K562 (cell line): ENCODE data around the gene FASLG. TPM values are rescaled to one million over a fixed set of nuclear protein-coding genes. Genes with fewer than 3 reads are reported as not detected.

Experiments
- ATAC-seq: fragments of 200-7000 bp; cut with Tn5 transposase; 3 replicates; pipeline ENCODE4 v1.9.1; 2020; ENCODE audit warnings: moderate library complexity
- BruUV-seq: library from RNA; stranded (reverse); fragments of 400-500 nt; replicated peaks from 2 replicates; lab custom pipeline; 2021; lab: Mats Ljungman, UMichigan
- CTCF ChIA-PET: fragments of 300-600 bp; formaldehyde crosslinking; extraction: SDS; loops from one replicate; lab custom pipeline; 2021; ENCODE audit warnings: low intra/inter-chr PET ratio; lab: Yijun Ruan, JAX
- POLR2A ChIA-PET: fragments of 300-600, 350-650 bp; sonication (Branson Sonifier 250); formaldehyde crosslinking; extraction: SDS; loops from one replicate; lab custom pipeline; 2021; ENCODE audit warnings: antibody characterized with exemption, inconsistent platforms; lab: Yijun Ruan, JAX
- DNase-seq, 4 experiments: peaks; one replicate each; pipeline versions ENCODE4 v3.0.0 to v3.0.0-alpha.2; 2011 to 2018; ENCODE audit warnings: low spot score in 3 of 4, mixed read lengths in 3 of 4; ENCODE audit errors: extremely low read depth in 1 of 4
- FAIRE-seq: peaks from 2 replicates; lab custom pipeline; 2011; peaks lifted over from hg19 to GRCh38; lab: Jason Lieb, UNC
- H2AFZ ChIP-seq: 2 replicates; pipeline ENCODE4 v1.6.0; 2011; ENCODE audit warnings: low read depth, low read length, control low read depth, inconsistent platforms
- H3K27ac ChIP-seq: fragments of 200-600 bp; 3 replicates; pipeline ENCODE4 v1.8.0; 2011; ENCODE audit warnings: low read depth, mild to moderate bottlenecking, control low read depth, inconsistent platforms, low read length, moderate library complexity, mixed read lengths; ENCODE audit errors: extremely low read depth
- H3K27me3 ChIP-seq, 2 experiments: fragments of 300-600 bp in 1 of 2; 2 replicates in 1 of 2; 3 replicates in 1 of 2; pipeline versions ENCODE4 v1.6.0 to v1.8.0; 2011; ENCODE audit warnings: inconsistent platforms in 2 of 2, low read length in 2 of 2, mild to moderate bottlenecking in 1 of 2, mixed read lengths in 1 of 2, moderate library complexity in 1 of 2; ENCODE audit not compliant: control insufficient read depth in 2 of 2, insufficient read depth in 2 of 2
- H3K36me3 ChIP-seq: fragments of 300-600 bp; 3 replicates; pipeline ENCODE4 v1.8.0; 2011; ENCODE audit warnings: mild to moderate bottlenecking, low read length, inconsistent platforms; ENCODE audit not compliant: control insufficient read depth, insufficient read depth
- H3K4me1 ChIP-seq, 2 experiments: fragments of 200-600 bp in 1 of 2; replicated peaks in 1 of 2; 2 replicates in 1 of 2; 3 replicates in 1 of 2; pipeline versions ENCODE4 v1.5.1 to v1.8.0; 2011; ENCODE audit warnings: inconsistent platforms in 2 of 2, low read length in 2 of 2, mild to moderate bottlenecking in 1 of 2, mixed read lengths in 1 of 2, moderate library complexity in 1 of 2; ENCODE audit not compliant: control insufficient read depth in 2 of 2, insufficient read depth in 2 of 2
- H3K4me2 ChIP-seq: 2 replicates; pipeline ENCODE4 v1.6.1; 2011; ENCODE audit warnings: low read length, control low read depth, inconsistent platforms, mixed read lengths; ENCODE audit not compliant: insufficient read depth
- H3K4me3 ChIP-seq: fragments of 200-600 bp; sonication (generic), shearing (Covaris generic); 2 replicates; pipeline ENCODE4 v1.5.1; 2016; ENCODE audit warnings: control low read depth, inconsistent platforms
- H3K79me2 ChIP-seq: fragments of 200-600 bp; 3 replicates; pipeline ENCODE4 v1.8.0; 2011; ENCODE audit warnings: low read length, inconsistent platforms; ENCODE audit not compliant: control insufficient read depth, insufficient read depth
- H3K9ac ChIP-seq, 2 experiments: 2 replicates each; pipeline versions ENCODE4 v1.6.0 to v1.6.1; 2011; ENCODE audit warnings: low read depth in 2 of 2, low read length in 2 of 2, control low read depth in 1 of 2, inconsistent platforms in 1 of 2, mild to moderate bottlenecking in 1 of 2, mixed read lengths in 1 of 2; ENCODE audit not compliant: insufficient read depth in 1 of 2
- H3K9me1 ChIP-seq: one replicate; pipeline ENCODE4 v1.6.0; 2011; ENCODE audit warnings: inconsistent platforms, mild to moderate bottlenecking, low read length, moderate library complexity; ENCODE audit not compliant: control insufficient read depth, insufficient read depth
- H3K9me3 ChIP-seq: replicated peaks from 2 replicates; pipeline ENCODE4 v1.5.1; 2011; ENCODE audit warnings: low read depth, low read length, inconsistent platforms; ENCODE audit not compliant: control insufficient read depth, insufficient read depth
- H4K20me1 ChIP-seq: replicated peaks from 2 replicates; pipeline ENCODE4 v1.6.1; 2011; ENCODE audit warnings: low read length, inconsistent platforms, mixed read lengths; ENCODE audit not compliant: control insufficient read depth, insufficient read depth
- ID3 ChIP-seq, 2 experiments: fragments of 250-450 bp in 1 of 2; fragments of 450-650 bp in 1 of 2; sonication (Bioruptor Pico) in 1 of 2; IDR thresholded peaks; 2 replicates each; pipeline versions ENCODE4 v1.6.1 to v1.8.0; 2016 to 2021; ENCODE audit warnings: mild to moderate bottlenecking in 2 of 2, moderate library complexity in 2 of 2, missing compliant biosample characterization in 1 of 2, missing genetic modification characterization in 1 of 2
- MAFG ChIP-seq: fragments of 450-650 bp; conservative IDR thresholded peaks from 2 replicates; pipeline ENCODE4 v1.6.1; 2016; ENCODE audit warnings: missing genetic modification characterization, missing compliant biosample characterization
- ZNF639 ChIP-seq, 2 experiments: fragments of 200-800 bp in 1 of 2; sonication (Bioruptor generic) in 1 of 2; sonication (generic) in 1 of 2; formaldehyde crosslinking in 1 of 2; IDR thresholded peaks in 1 of 2; conservative IDR thresholded peaks in 1 of 2; 2 replicates each; pipeline versions ENCODE4 v1.5.0 to v1.6.1; 2016 to 2020; ENCODE audit warnings: missing compliant biosample characterization in 1 of 2, missing genetic modification characterization in 1 of 2, missing genetic modification reagents in 1 of 2
- WGBS: fragments of 100-300 bp; shearing (Covaris generic); methylation state at CpG from one replicate; pipeline ENCODE4 v1.1.6; 2016; ENCODE audit warnings: low coverage, mixed read lengths; ENCODE audit not compliant: insufficient coverage; ENCODE audit errors: missing lambda C conversion rate; 5-methylcytosine and 5-hydroxymethylcytosine counted together
- in situ Hi-C: fragments of 300-500 bp; cut with MboI; formaldehyde crosslinking; loops from 4 replicates; pipeline ENCODE4 v1.15.0; 2018; ENCODE audit warnings: inconsistent platforms, mixed read lengths
- intact Hi-C: fragments of 100-400 bp; cut with micrococcal nuclease; formaldehyde crosslinking; loops from 2 replicates; pipeline ENCODE4 v1.14.2; 2022
- polyA plus RNA-seq, 8 experiments: library from polyadenylated mRNA; depleted of rRNA in 4 of 8; stranded (reverse) in 5 of 8; unstranded in 3 of 8; fragments of >200 nt; fragmentation: Nextera tagmentation in 2 of 8; fragmentation: Illumina TruSeq in 1 of 8; extraction: Ambion mirVana in 2 of 8; extraction: Trizol in 1 of 8; gene quantifications; 2 replicates each; pipeline versions ENCODE4 v1.2.1 to v1.2.3, GENCODE V29; 2011 to 2014; ENCODE audit warnings: inconsistent platforms in 1 of 8, missing spikeins in 1 of 8
- total RNA-seq, 7 experiments: library from RNA; depleted of rRNA in 6 of 7; stranded (reverse); fragments of >200 nt in 6 of 7; fragmentation: Illumina TruSeq in 2 of 7; extraction: Trizol in 2 of 7; gene quantifications; 2 replicates each; pipeline versions ENCODE4 v1.2.1 to v1.2.3, GENCODE V29; 2011 to 2021; ENCODE audit warnings: low replicate concordance in 1 of 7

Gene FASLG
- total and polyA plus RNA-seq, 9 of the 15 experiments (the other 6 are each of a cell fraction or from before 2014, with no cell fraction given) = not detected

GRCh38 chr1:172647987-172648386, 10.9 kb upstream of the FASLG start:
- no peak for FAIRE-seq
- H4K20me1 ChIP-seq = no peaks in the 10 kb centered on the region
- no peak for DNase-seq
- in situ Hi-C loops = no loop called here
- H3K36me3 ChIP-seq = no peaks in the 10 kb centered on the region
- no peak for TF ChIP-seq ZNF639 (CRISPR knock-in tag; conservative IDR thresholded peaks at IDR 0.05 in 1 of 2, IDR thresholded peaks at IDR 0.05 in 1 of 2)
- TF ChIP-seq MAFG (tag) = peak; percentile 65
- TF ChIP-seq ID3 (CRISPR knock-in tag; IDR thresholded peaks at IDR 0.05) = no peak
- peak; percentile 23; the same call in 1 of the 2 replicates for TF ChIP-seq ID3 (tag; IDR thresholded peaks at IDR 0.05)
- ChIA-PET CTCF (no interaction called here), POLR2A (no interaction called here)
- no TSS peak for BruUV-seq
- 31% methylated on average over 4 of the region's 4 CpGs for WGBS
- intact Hi-C loops = no loop called here
- H3K9ac ChIP-seq = no peak overlapping the region
- no peak overlapping the region for H2AFZ ChIP-seq
- H3K9me1 ChIP-seq = no peaks in the 10 kb centered on the region
- H3K4me3 ChIP-seq = no peak overlapping the region
- H3K79me2 ChIP-seq = no peaks in the 10 kb centered on the region
- no peaks in the 10 kb centered on the region for H3K9me3 ChIP-seq
- H3K27ac ChIP-seq = no peak overlapping the region
- H3K27me3 ChIP-seq = no peaks in the 10 kb centered on the region
- no peak for ATAC-seq
- peaks cover 0 to 13% of the 10 kb centered on the region in 2 experiments; a peak in 3 of 5 replicates for H3K4me1 ChIP-seq
- H3K4me2 ChIP-seq = no peak overlapping the region
